MCF 10A (cell line): ENCODE results near the gene TPRKB. TPM values are rescaled to one million over a fixed set of nuclear protein-coding genes. Genes with fewer than 3 reads are reported as not detected.
A peak's percentile ranks its signal among the peaks of the same experiment; 100 is the strongest.

ENCODE experiments used
- BruUV-seq: library from RNA; stranded (reverse); fragments of 400-500 nt; replicated peaks from 2 replicates; lab custom pipeline; 2021; lab: Mats Ljungman, UMichigan
- CTCF ChIA-PET: fragments of 300-600 bp; sonication (Branson Sonifier 250); formaldehyde crosslinking; extraction: SDS; loops from one replicate; lab custom pipeline; 2021; ENCODE audit warnings: antibody characterized with exemption, inconsistent platforms; lab: Yijun Ruan, JAX
- POLR2A ChIA-PET: fragments of 300-600, 350-650 bp; sonication (Branson Sonifier 250); formaldehyde crosslinking; extraction: SDS; loops from one replicate; lab custom pipeline; 2020; ENCODE audit warnings: antibody characterized with exemption, inconsistent platforms; lab: Yijun Ruan, JAX
- DNase-seq: peaks from one replicate; pipeline ENCODE4 v3.0.0-alpha.2; 2018; ENCODE audit not compliant: unreplicated experiment
- H3K27ac Mint-ChIP-seq: one replicate; pipeline ENCODE4 v1.8.0; 2022; ENCODE audit warnings: mild to moderate bottlenecking, low read depth, mixed read lengths; ENCODE audit not compliant: unreplicated experiment
- H3K27me3 Mint-ChIP-seq: one replicate; pipeline ENCODE4 v1.8.0; 2022; ENCODE audit warnings: mixed read lengths; ENCODE audit not compliant: insufficient read depth, unreplicated experiment
- H3K36me3 Mint-ChIP-seq: one replicate; pipeline ENCODE4 v1.8.0; 2022; ENCODE audit warnings: mild to moderate bottlenecking, moderate library complexity, mixed read lengths; ENCODE audit not compliant: insufficient read depth, unreplicated experiment
- H3K4me1 Mint-ChIP-seq: one replicate; pipeline ENCODE4 v1.8.0; 2022; ENCODE audit warnings: mixed read lengths; ENCODE audit not compliant: insufficient read depth, unreplicated experiment
- H3K4me3 Mint-ChIP-seq: one replicate; pipeline ENCODE4 v1.8.0; 2022; ENCODE audit warnings: mild to moderate bottlenecking, moderate library complexity, mixed read lengths; ENCODE audit not compliant: unreplicated experiment
- H3K9me3 Mint-ChIP-seq: one replicate; pipeline ENCODE4 v1.8.0; 2022; ENCODE audit warnings: mixed read lengths; ENCODE audit not compliant: unreplicated experiment
- CTCF ChIP-seq: fragments of 200-600 bp; IDR thresholded peaks from one replicate; pipeline ENCODE4 v1.8.0; 2022; ENCODE audit warnings: antibody characterized with exemption, mild to moderate bottlenecking; ENCODE audit not compliant: unreplicated experiment
- intact Hi-C: fragments of 100-400 bp; cut with micrococcal nuclease; formaldehyde crosslinking; loops from 2 replicates; pipeline ENCODE4 v1.14.1; 2022
- total RNA-seq: library from RNA; stranded (reverse); gene quantifications from 2 replicates; pipeline ENCODE4 v1.2.3, GENCODE V29; 2022

The TPRKB gene
- total RNA-seq, 1 experiment from 2014 or later = 40.4 TPM

- peaks cover 8% of the 10 kb centered on the region for H3K9me3 Mint-ChIP-seq
- CTCF ChIA-PET = interaction anchor here (0.6 kb wide), 1 partner anchor 14 kb away, joined by 3 read pairs; no protein-coding TSS in a partner anchor
These were observed 19.9 kb downstream of the TPRKB start for GRCh38 chr2:73717251-73717606.

GRCh38 chr2:73716543-73717250 lies 20.4 kb downstream of the TPRKB start:
- Mint-ChIP-seq H3K27ac (no peak overlapping the region), H3K36me3 (no peaks in the 10 kb centered on the region), H3K27me3 (peaks cover 21% of the 10 kb centered on the region), H3K4me3 (no peak overlapping the region), H3K4me1 (peaks cover 6% of the 10 kb centered on the region), H3K9me3 (peaks cover 8% of the 10 kb centered on the region)
- POLR2A ChIA-PET = no interaction called here
- no TSS peak for BruUV-seq
- CTCF ChIA-PET = interaction anchor here (0.6 kb wide), 2 partner anchors 14 to 692 kb away, joined by 3 to 4 read pairs; no protein-coding TSS in a partner anchor
- peak; percentile 33 for DNase-seq
- TF ChIP-seq CTCF = no peak
- intact Hi-C loops = no loop called here

More at GRCh38 chr2:73717251-73717606, 19.9 kb downstream of the TPRKB start:
- no peak overlapping the region for H3K27ac Mint-ChIP-seq
- no peak for TF ChIP-seq CTCF
- H3K4me3 Mint-ChIP-seq = no peak overlapping the region
- intact Hi-C loops = no loop called here
- H3K27me3 Mint-ChIP-seq = peaks cover 16% of the 10 kb centered on the region
- no peak for DNase-seq
- H3K4me1 Mint-ChIP-seq = peaks cover 6% of the 10 kb centered on the region
- POLR2A ChIA-PET = no interaction called here
- no peaks in the 10 kb centered on the region for H3K36me3 Mint-ChIP-seq
- no TSS peak for BruUV-seq

- H3K27ac Mint-ChIP-seq = no peak overlapping the region
- no TSS peak for BruUV-seq
- POLR2A ChIA-PET = no interaction called here
- no peak for TF ChIP-seq CTCF
- CTCF ChIA-PET = no interaction called here
- no peaks in the 10 kb centered on the region for H3K36me3 Mint-ChIP-seq
- H3K27me3 Mint-ChIP-seq = peaks cover 45% of the 10 kb centered on the region
- no peak for DNase-seq
- peaks cover 6% of the 10 kb centered on the region for H3K4me1 Mint-ChIP-seq
- no peak overlapping the region for H3K4me3 Mint-ChIP-seq
- H3K9me3 Mint-ChIP-seq = peaks cover 13% of the 10 kb centered on the region
- intact Hi-C loops = no loop called here
These were observed 23.1 kb downstream of the TPRKB start for GRCh38 chr2:73714091-73714490.

- H3K9me3 Mint-ChIP-seq = peaks cover 8% of the 10 kb centered on the region
- peaks cover 48% of the 10 kb centered on the region for H3K27me3 Mint-ChIP-seq
- ChIA-PET CTCF (interaction anchor here (1.1 kb wide), 1 partner anchor 8 kb away, joined by 3 read pairs; no protein-coding TSS in a partner anchor), POLR2A (no interaction called here)
- no peak for DNase-seq
- no peak for TF ChIP-seq CTCF
- H3K36me3 Mint-ChIP-seq = no peaks in the 10 kb centered on the region
- H3K27ac Mint-ChIP-seq = no peak overlapping the region
- intact Hi-C loops = no loop called here
- BruUV-seq = no TSS peak
- H3K4me3 Mint-ChIP-seq = no peak overlapping the region
- no peaks in the 10 kb centered on the region for H3K4me1 Mint-ChIP-seq
These were observed 28.6 kb downstream of the TPRKB start for GRCh38 chr2:73708527-73708926.
